Left colon (tissue), 2 donors: ENCODE results near the gene GSTO1. TPM values are rescaled to one million over a fixed set of nuclear protein-coding genes. Genes with fewer than 3 reads are reported as not detected.

ENCODE experiments used
- ATAC-seq: fragments of 200-7000 bp; cut with Tn5 transposase; one replicate; pipeline ENCODE4 v1.9.1; 2020; ENCODE audit warnings: mild to moderate bottlenecking, moderate library complexity
- DNase-seq, 2 donors: peaks; one replicate each; pipeline ENCODE4 v3.0.0-alpha.2; 2020
- intact Hi-C, 2 donors: fragments of 100-400 bp; cut with DNase I in 1 of 2; cut with micrococcal nuclease in 1 of 2; formaldehyde crosslinking; loops; one replicate each; pipeline versions ENCODE4 v1.11.2 to v1.14.0; 2022; cut with DNase I, micrococcal nuclease
- microRNA-seq, 2 donors: library from miRNA; unstranded; fragments of <30 nt; microRNA quantifications; one replicate each; pipeline versions ENCODE4 v1.1.0 to v1.2.0, GENCODE V29; 2020
- total RNA-seq, 2 donors: library from RNA; stranded (reverse); fragmentation: NEBNext Ultra II Directional; extraction: Animal tissue kit (Norgen Biotek cat#: 25700); gene quantifications; one replicate each; pipeline ENCODE4 v1.2.1, GENCODE V29; 2021
- donor health status: DM: no; HTN: no; CAD: no.
- donor health status: DM: yes; HTN: yes; CAD: no.

GSTO1 gene
- total RNA-seq, 2 donors from 2014 or later = 67.5 to 71.2 TPM

- no peak for DNase-seq
- intact Hi-C loops = no loop called here
- ATAC-seq = no peak
These were observed 61.8 kb downstream of the GSTO1 start for GRCh38 chr10:104316321-104317099.

Small RNAs within 50 kb of the gene (microRNA-seq; reads per million reads assigned to microRNA genes)
- gene MIR4482 (0 to 1.1 reads per million in 2 donors), gene MIR609 (0 reads per million in 2 donors)

Other genes with a start within 250 kb of the GSTO1 start
- 100 to 1,000 TPM; 159 to 328 TPM for gene COL17A1, start 169.0 kb upstream of the GSTO1 start, total RNA-seq
- gene SFR1, start 132.7 kb upstream of the GSTO1 start, total RNA-seq = 1 to 10 TPM; 3.4 to 5.6 TPM
- gene CFAP43, start 22.5 kb upstream of the GSTO1 start, total RNA-seq = under 1 TPM; 0.34 to 0.40 TPM
- gene GSTO2, start 14.3 kb downstream of the GSTO1 start, total RNA-seq = 10 to 100 TPM; 13.7 to 27.9 TPM
- gene ITPRIP, start 83.6 kb downstream of the GSTO1 start, total RNA-seq = 1 to 10 TPM; 5.0 to 5.1 TPM
- under 1 TPM; 0.09 to 0.20 TPM for gene CFAP58, start 98.9 kb downstream of the GSTO1 start, total RNA-seq